Bronchial epithelial cell (primary cell): ENCODE measurements around the gene GPR142. TPM values are rescaled to one million over a fixed set of nuclear protein-coding genes. Genes with fewer than 3 reads are reported as not detected.

ENCODE experiments used
- DNase-seq: peaks from one replicate; pipeline ENCODE4 v3.0.0-alpha.2; 2010; ENCODE audit warnings: low read depth
- FAIRE-seq: peaks from 2 replicates; lab custom pipeline; 2011; peaks lifted over from hg19 to GRCh38; lab: Jason Lieb, UNC
- H3K27me3 ChIP-seq: 2 replicates; pipeline ENCODE4 v1.5.1; 2011; ENCODE audit warnings: low read length; ENCODE audit not compliant: control insufficient read depth, insufficient read depth
- H3K36me3 ChIP-seq: 2 replicates; pipeline ENCODE4 v1.5.1; 2011; ENCODE audit warnings: low read length; ENCODE audit not compliant: control insufficient read depth, insufficient read depth
- H3K4me3 ChIP-seq: 2 replicates; pipeline ENCODE4 v1.5.1; 2011; ENCODE audit warnings: mild to moderate bottlenecking, low read depth, low read length, control low read depth
- CTCF ChIP-seq: IDR thresholded peaks from 2 replicates; pipeline ENCODE4 v1.5.1; 2011; ENCODE audit warnings: mild to moderate bottlenecking, moderate library complexity, low read length, control low read depth, inconsistent platforms; ENCODE audit not compliant: insufficient read depth, severe bottlenecking
- total RNA-seq: library from RNA; depleted of rRNA; stranded (reverse); fragments of >200 nt; gene quantifications from 2 replicates; pipeline ENCODE4 v1.2.1, GENCODE V29; 2014

Gene GPR142
- total RNA-seq = not detected in 2 replicates

GRCh38 chr17:74367206-74367605, at the start of gene GPR142:
Gene GPR142, plus strand, starts transcription at chr17:74367506. Its CDS starts 2,035 bp downstream, at chr17:74369541.
- no peak for DNase-seq
- no peak for TF ChIP-seq CTCF
- no peaks in the 10 kb centered on the region for H3K36me3 ChIP-seq
- no peak within 1 kb of the TSS for H3K4me3 ChIP-seq
- FAIRE-seq = no peak
- peaks cover 4% of the 10 kb centered on the region for H3K27me3 ChIP-seq

- FAIRE-seq (peak; percentile 68), DNase-seq (no peak)
- no peaks in the 10 kb centered on the region for H3K36me3 ChIP-seq
- no peak overlapping the region for H3K4me3 ChIP-seq
- H3K27me3 ChIP-seq = peaks cover 3% of the 10 kb centered on the region
- no peak for TF ChIP-seq CTCF
These were observed 48.9 kb upstream of the GPR142 start for GRCh38 chr17:74318391-74318790.

GRCh38 chr17:74324521-74324920, 42.8 kb upstream of the GPR142 start:
- H3K27me3 ChIP-seq = peaks cover 6% of the 10 kb centered on the region
- FAIRE-seq = no peak
- H3K36me3 ChIP-seq = no peaks in the 10 kb centered on the region
- no peak for TF ChIP-seq CTCF
- no peak for DNase-seq
- H3K4me3 ChIP-seq = no peak overlapping the region

- Histone ChIP-seq H3K27me3 (peaks cover 6% of the 10 kb centered on the region), H3K4me3 (no peak overlapping the region), H3K36me3 (no peaks in the 10 kb centered on the region)
- TF ChIP-seq CTCF = no peak
- FAIRE-seq (no peak), DNase-seq (no peak)
These were observed 41.9 kb upstream of the GPR142 start for GRCh38 chr17:74325376-74325742.

- H3K36me3 ChIP-seq = no peaks in the 10 kb centered on the region
- FAIRE-seq (no peak), DNase-seq (no peak)
- TF ChIP-seq CTCF = no peak
- H3K4me3 ChIP-seq = no peak within 1 kb of the TSS
- peaks cover 6% of the 10 kb centered on the region for H3K27me3 ChIP-seq
These were observed 41.4 kb upstream of the GPR142 start, which contains the start of gene KIF19 for GRCh38 chr17:74325743-74326379. Gene KIF19, plus strand, starts transcription at chr17:74326226. Its CDS starts 124 bp downstream, at chr17:74326350.

GRCh38 chr17:74326506-74326905, 40.8 kb upstream of the GPR142 start:
- TF ChIP-seq CTCF = no peak
- Histone ChIP-seq H3K36me3 (no peaks in the 10 kb centered on the region), H3K4me3 (no peak overlapping the region), H3K27me3 (peaks cover 6% of the 10 kb centered on the region)
- no peak for DNase-seq
- FAIRE-seq = no peak
